ENCODE data around the gene TRRAP. TPM values are rescaled to one million over a fixed set of nuclear protein-coding genes. Genes with fewer than 3 reads are reported as not detected.

Gene TRRAP
- total and polyA plus RNA-seq, 2 experiments from 2014 or later: 14.9 to 58.7 TPM

DNA sequence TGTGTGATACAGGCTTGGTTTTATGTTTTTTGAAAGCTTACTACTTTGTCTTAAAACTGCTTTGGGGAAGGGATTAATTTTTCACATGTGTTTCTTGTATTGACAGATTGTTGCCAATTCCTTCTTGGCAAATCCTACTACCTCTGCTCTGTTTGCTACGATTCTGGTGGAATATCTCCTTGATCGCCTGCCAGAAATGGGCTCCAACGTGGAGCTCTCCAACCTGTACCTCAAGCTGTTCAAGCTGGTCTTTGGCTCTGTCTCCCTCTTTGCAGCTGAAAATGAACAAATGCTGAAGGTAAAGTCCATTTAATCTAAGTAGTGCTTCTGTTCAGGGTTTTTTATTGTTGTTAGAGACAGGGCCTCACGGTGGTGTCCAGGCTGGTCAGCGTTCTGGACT lies 33.6 kb downstream of the TRRAP start:
- Histone ChIP-seq H3K9me2 (ENCODE audit: insufficient read depth) (no peaks in the 10 kb centered on the region), H3K27me3 (ENCODE audit: insufficient read depth) (no peaks in the 10 kb centered on the region), H3K4me3 (no peak overlapping the region), H3K79me2 (replicated peaks; ENCODE audit: insufficient read depth) (no peaks in the 10 kb centered on the region), H3F3A (replicated peaks; ENCODE audit: low read depth) (no peaks in the 10 kb centered on the region), H2AFZ (no peak overlapping the region), H4K20me1 (replicated peaks; ENCODE audit: insufficient read depth) (peaks cover 9% of the 10 kb centered on the region; the same call in 1 of the 2 replicates), H3K4me2 (no peak overlapping the region), H3K36me3 (ENCODE audit: insufficient read depth) (peaks cover 62% of the 10 kb centered on the region), H3K4me1 (ENCODE audit: insufficient read depth) (no peaks in the 10 kb centered on the region), H3K27ac (ENCODE audit: low read depth) (no peak overlapping the region)
- Mint-ChIP-seq H3K9me3 (peaks cover 12% of the 10 kb centered on the region; the same call in 2 of the 3 replicates), H3K4me1 (no peaks in the 10 kb centered on the region), H3K36me3 (ENCODE audit: low read depth) (peaks cover 89% of the 10 kb centered on the region), H3K4me3 (no peak overlapping the region), H3K27me3 (ENCODE audit: insufficient read depth, low read depth, poor library complexity) (no peaks in the 10 kb centered on the region), H3K27ac (no peak overlapping the region)
- ATAC-seq (no peak), DNase-seq (ENCODE audit: low spot score) (no peak)
- TF ChIP-seq, protein P1, sequence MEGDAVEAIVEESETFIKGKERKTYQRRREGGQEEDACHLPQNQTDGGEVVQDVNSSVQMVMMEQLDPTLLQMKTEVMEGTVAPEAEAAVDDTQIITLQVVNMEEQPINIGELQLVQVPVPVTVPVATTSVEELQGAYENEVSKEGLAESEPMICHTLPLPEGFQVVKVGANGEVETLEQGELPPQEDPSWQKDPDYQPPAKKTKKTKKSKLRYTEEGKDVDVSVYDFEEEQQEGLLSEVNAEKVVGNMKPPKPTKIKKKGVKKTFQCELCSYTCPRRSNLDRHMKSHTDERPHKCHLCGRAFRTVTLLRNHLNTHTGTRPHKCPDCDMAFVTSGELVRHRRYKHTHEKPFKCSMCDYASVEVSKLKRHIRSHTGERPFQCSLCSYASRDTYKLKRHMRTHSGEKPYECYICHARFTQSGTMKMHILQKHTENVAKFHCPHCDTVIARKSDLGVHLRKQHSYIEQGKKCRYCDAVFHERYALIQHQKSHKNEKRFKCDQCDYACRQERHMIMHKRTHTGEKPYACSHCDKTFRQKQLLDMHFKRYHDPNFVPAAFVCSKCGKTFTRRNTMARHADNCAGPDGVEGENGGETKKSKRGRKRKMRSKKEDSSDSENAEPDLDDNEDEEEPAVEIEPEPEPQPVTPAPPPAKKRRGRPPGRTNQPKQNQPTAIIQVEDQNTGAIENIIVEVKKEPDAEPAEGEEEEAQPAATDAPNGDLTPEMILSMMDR (conservative IDR thresholded peaks at IDR 0.05; ENCODE audit: low read depth in 2 of 2): no peak
- TF ChIP-seq JUNB (IDR thresholded peaks at IDR 0.05; ENCODE audit: unreplicated experiment) (no peak), STAT1 (IDR thresholded peaks at IDR 0.05; ENCODE audit: unreplicated experiment) (no peak), EZH2 (IDR thresholded peaks at IDR 0.05; ENCODE audit: low read depth, unreplicated experiment) (no peak), POLR2AphosphoS5 (IDR thresholded peaks at IDR 0.05; ENCODE audit: low read depth) (no peak), ZNF114 (CRISPR knock-in tag; IDR thresholded peaks at IDR 0.05) (no peak), EZH2phosphoT487 (IDR thresholded peaks at IDR 0.05; ENCODE audit: unreplicated experiment) (no peak), ETS1 (IDR thresholded peaks at IDR 0.05) (no peak)
- TF ChIP-seq, protein P2, sequence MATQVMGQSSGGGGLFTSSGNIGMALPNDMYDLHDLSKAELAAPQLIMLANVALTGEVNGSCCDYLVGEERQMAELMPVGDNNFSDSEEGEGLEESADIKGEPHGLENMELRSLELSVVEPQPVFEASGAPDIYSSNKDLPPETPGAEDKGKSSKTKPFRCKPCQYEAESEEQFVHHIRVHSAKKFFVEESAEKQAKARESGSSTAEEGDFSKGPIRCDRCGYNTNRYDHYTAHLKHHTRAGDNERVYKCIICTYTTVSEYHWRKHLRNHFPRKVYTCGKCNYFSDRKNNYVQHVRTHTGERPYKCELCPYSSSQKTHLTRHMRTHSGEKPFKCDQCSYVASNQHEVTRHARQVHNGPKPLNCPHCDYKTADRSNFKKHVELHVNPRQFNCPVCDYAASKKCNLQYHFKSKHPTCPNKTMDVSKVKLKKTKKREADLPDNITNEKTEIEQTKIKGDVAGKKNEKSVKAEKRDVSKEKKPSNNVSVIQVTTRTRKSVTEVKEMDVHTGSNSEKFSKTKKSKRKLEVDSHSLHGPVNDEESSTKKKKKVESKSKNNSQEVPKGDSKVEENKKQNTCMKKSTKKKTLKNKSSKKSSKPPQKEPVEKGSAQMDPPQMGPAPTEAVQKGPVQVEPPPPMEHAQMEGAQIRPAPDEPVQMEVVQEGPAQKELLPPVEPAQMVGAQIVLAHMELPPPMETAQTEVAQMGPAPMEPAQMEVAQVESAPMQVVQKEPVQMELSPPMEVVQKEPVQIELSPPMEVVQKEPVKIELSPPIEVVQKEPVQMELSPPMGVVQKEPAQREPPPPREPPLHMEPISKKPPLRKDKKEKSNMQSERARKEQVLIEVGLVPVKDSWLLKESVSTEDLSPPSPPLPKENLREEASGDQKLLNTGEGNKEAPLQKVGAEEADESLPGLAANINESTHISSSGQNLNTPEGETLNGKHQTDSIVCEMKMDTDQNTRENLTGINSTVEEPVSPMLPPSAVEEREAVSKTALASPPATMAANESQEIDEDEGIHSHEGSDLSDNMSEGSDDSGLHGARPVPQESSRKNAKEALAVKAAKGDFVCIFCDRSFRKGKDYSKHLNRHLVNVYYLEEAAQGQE (IDR thresholded peaks at IDR 0.05; ENCODE audit: unreplicated experiment): no peak
- TF ChIP-seq, protein P3, sequence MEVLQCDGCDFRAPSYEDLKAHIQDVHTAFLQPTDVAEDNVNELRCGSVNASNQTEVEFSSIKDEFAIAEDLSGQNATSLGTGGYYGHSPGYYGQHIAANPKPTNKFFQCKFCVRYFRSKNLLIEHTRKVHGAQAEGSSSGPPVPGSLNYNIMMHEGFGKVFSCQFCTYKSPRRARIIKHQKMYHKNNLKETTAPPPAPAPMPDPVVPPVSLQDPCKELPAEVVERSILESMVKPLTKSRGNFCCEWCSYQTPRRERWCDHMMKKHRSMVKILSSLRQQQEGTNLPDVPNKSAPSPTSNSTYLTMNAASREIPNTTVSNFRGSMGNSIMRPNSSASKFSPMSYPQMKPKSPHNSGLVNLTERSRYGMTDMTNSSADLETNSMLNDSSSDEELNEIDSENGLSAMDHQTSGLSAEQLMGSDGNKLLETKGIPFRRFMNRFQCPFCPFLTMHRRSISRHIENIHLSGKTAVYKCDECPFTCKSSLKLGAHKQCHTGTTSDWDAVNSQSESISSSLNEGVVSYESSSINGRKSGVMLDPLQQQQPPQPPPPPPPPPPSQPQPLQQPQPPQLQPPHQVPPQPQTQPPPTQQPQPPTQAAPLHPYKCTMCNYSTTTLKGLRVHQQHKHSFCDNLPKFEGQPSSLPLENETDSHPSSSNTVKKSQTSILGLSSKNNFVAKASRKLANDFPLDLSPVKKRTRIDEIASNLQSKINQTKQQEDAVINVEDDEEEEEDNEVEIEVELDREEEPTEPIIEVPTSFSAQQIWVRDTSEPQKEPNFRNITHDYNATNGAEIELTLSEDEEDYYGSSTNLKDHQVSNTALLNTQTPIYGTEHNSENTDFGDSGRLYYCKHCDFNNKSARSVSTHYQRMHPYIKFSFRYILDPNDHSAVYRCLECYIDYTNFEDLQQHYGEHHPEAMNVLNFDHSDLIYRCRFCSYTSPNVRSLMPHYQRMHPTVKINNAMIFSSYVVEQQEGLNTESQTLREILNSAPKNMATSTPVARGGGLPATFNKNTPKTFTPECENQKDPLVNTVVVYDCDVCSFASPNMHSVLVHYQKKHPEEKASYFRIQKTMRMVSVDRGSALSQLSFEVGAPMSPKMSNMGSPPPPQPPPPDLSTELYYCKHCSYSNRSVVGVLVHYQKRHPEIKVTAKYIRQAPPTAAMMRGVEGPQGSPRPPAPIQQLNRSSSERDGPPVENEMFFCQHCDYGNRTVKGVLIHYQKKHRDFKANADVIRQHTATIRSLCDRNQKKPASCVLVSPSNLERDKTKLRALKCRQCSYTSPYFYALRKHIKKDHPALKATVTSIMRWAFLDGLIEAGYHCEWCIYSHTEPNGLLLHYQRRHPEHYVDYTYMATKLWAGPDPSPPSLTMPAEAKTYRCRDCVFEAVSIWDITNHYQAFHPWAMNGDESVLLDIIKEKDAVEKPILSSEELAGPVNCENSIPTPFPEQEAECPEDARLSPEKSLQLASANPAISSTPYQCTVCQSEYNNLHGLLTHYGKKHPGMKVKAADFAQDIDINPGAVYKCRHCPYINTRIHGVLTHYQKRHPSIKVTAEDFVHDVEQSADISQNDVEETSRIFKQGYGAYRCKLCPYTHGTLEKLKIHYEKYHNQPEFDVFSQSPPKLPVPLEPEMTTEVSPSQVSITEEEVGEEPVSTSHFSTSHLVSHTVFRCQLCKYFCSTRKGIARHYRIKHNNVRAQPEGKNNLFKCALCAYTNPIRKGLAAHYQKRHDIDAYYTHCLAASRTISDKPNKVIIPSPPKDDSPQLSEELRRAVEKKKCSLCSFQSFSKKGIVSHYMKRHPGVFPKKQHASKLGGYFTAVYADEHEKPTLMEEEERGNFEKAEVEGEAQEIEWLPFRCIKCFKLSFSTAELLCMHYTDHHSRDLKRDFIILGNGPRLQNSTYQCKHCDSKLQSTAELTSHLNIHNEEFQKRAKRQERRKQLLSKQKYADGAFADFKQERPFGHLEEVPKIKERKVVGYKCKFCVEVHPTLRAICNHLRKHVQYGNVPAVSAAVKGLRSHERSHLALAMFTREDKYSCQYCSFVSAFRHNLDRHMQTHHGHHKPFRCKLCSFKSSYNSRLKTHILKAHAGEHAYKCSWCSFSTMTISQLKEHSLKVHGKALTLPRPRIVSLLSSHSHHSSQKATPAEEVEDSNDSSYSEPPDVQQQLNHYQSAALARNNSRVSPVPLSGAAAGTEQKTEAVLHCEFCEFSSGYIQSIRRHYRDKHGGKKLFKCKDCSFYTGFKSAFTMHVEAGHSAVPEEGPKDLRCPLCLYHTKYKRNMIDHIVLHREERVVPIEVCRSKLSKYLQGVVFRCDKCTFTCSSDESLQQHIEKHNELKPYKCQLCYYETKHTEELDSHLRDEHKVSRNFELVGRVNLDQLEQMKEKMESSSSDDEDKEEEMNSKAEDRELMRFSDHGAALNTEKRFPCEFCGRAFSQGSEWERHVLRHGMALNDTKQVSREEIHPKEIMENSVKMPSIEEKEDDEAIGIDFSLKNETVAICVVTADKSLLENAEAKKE (CRISPR knock-in tag; IDR thresholded peaks at IDR 0.05): no peak

Data from GM23338 (cell line).